HL-60 (cell line): ENCODE measurements around the gene ANKS4B.

ENCODE experiments used
- DNase-seq, 2 experiments: peaks; one replicate each; pipeline ENCODE4 v3.0.0-alpha.2; 2010 to 2020; ENCODE audit warnings: low read depth in 1 of 2, low spot score in 1 of 2
- H3K27ac ChIP-seq: fragments of 250-450 bp; sonication (Bioruptor Pico); replicated peaks from 2 replicates; pipeline ENCODE4 v1.5.1; 2020; ENCODE audit warnings: mild to moderate bottlenecking, moderate library complexity
- H3K27me3 ChIP-seq: fragments of 250-450 bp; sonication (Bioruptor Pico); 2 replicates; pipeline ENCODE4 v1.5.1; 2021; ENCODE audit warnings: mild to moderate bottlenecking, moderate library complexity; ENCODE audit not compliant: insufficient read depth, poor library complexity, severe bottlenecking
- H3K4me3 ChIP-seq: replicated peaks from 2 replicates; pipeline ENCODE4 v1.5.1; 2011; ENCODE audit warnings: mild to moderate bottlenecking, control low read depth, low read length; ENCODE audit not compliant: insufficient read depth
- CTCF ChIP-seq: IDR thresholded peaks from one replicate; pipeline ENCODE4 v1.5.1; 2011; ENCODE audit warnings: low read length, control low read depth, inconsistent platforms; ENCODE audit not compliant: insufficient read depth
- GABPA ChIP-seq: IDR thresholded peaks from 2 replicates; pipeline ENCODE4 v1.6.1; 2012; ENCODE audit warnings: low read depth
- POLR2AphosphoS5 ChIP-seq: IDR thresholded peaks from 2 replicates; pipeline ENCODE4 v1.6.1; 2012; ENCODE audit warnings: low read depth
- REST ChIP-seq: IDR thresholded peaks from 2 replicates; pipeline ENCODE4 v1.6.1; 2012; ENCODE audit warnings: low read depth; ENCODE audit not compliant: insufficient replicate concordance
- SPI1 ChIP-seq: IDR thresholded peaks from 2 replicates; pipeline ENCODE4 v1.6.1; 2012; ENCODE audit warnings: low read depth, mild to moderate bottlenecking, borderline replicate concordance

ANKS4B gene

GRCh38 chr16:21233045-21233520 lies 416 bp upstream of the ANKS4B start:
- H3K27ac ChIP-seq: no peak overlapping the region
- DNase-seq: no peak
- no peak overlapping the region for H3K4me3 ChIP-seq
- no peak for TF ChIP-seq GABPA
- TF ChIP-seq REST: no peak
- TF ChIP-seq CTCF: no peak
- no peak for TF ChIP-seq POLR2AphosphoS5
- TF ChIP-seq SPI1: no peak
- peaks cover 2% of the 10 kb centered on the region for H3K27me3 ChIP-seq

- no peak overlapping the region for H3K4me3 ChIP-seq
Measured at GRCh38 chr16:21235199-21235585, 1.7 kb downstream of the ANKS4B start.

GRCh38 chr16:21236831-21237230 lies 3.3 kb downstream of the ANKS4B start:
- no peak for DNase-seq
- H3K27me3 ChIP-seq: peaks cover 2% of the 10 kb centered on the region
- H3K27ac ChIP-seq: no peak overlapping the region
- TF ChIP-seq REST (no peak), GABPA (no peak), SPI1 (no peak), CTCF (no peak), POLR2AphosphoS5 (no peak)
- no peak overlapping the region for H3K4me3 ChIP-seq

More at GRCh38 chr16:21235199-21235585, 1.7 kb downstream of the ANKS4B start:
- TF ChIP-seq SPI1: no peak
- no peak for TF ChIP-seq CTCF
- Histone ChIP-seq H3K27me3 (peaks cover 2% of the 10 kb centered on the region), H3K27ac (no peak overlapping the region)
- no peak for DNase-seq

- no peak overlapping the region for H3K4me3 ChIP-seq
- DNase-seq: no peak
- H3K27me3 ChIP-seq: peaks cover 2% of the 10 kb centered on the region
- TF ChIP-seq GABPA (no peak), SPI1 (no peak), REST (no peak), CTCF (no peak), POLR2AphosphoS5 (no peak)
- no peak overlapping the region for H3K27ac ChIP-seq
Measured at GRCh38 chr16:21239646-21240045, 6.1 kb downstream of the ANKS4B start.
